Upper lobe of right lung (tissue), 1 donor: Measurements from ENCODE around the gene RALGPS2. TPM values are rescaled to one million over a fixed set of nuclear protein-coding genes. Genes with fewer than 3 reads are reported as not detected.
"Not testable (repeated sequence)": the region's sequence is repeated elsewhere in the genome, so short reads cannot be mapped to it uniquely, and the experiment has no call there.

Source experiments
- ATAC-seq: fragments of 200-7000 bp; cut with Tn5 transposase; one replicate; pipeline ENCODE4 v1.9.1; 2020; ENCODE audit warnings: mild to moderate bottlenecking, moderate library complexity
- DNase-seq: peaks from one replicate; pipeline ENCODE4 v3.0.0-alpha.2; 2020
- H3K27ac ChIP-seq: fragments of 200-600 bp; one replicate; pipeline ENCODE4 v1.8.0; 2022
- H3K27me3 ChIP-seq: fragments of 200-600 bp; one replicate; pipeline ENCODE4 v1.8.0; 2022; ENCODE audit warnings: mild to moderate bottlenecking
- H3K36me3 ChIP-seq: fragments of 200-600 bp; one replicate; pipeline ENCODE4 v1.8.0; 2022
- H3K4me1 ChIP-seq: fragments of 200-600 bp; one replicate; pipeline ENCODE4 v1.8.0; 2022
- H3K4me3 ChIP-seq: fragments of 200-600 bp; one replicate; pipeline ENCODE4 v1.8.0; 2022; ENCODE audit warnings: mild to moderate bottlenecking
- H3K9me3 ChIP-seq: fragments of 200-600 bp; one replicate; pipeline ENCODE4 v1.8.0; 2022
- intact Hi-C: fragments of 100-400 bp; cut with DNase I; formaldehyde crosslinking; loops from one replicate; pipeline ENCODE4 v1.11.0; 2022
- total RNA-seq: library from RNA; stranded (reverse); fragmentation: NEBNext Ultra II Directional; extraction: Animal tissue kit (Norgen Biotek cat#: 25700); gene quantifications from one replicate; pipeline ENCODE4 v1.2.1, GENCODE V29; 2021
- TF ChIP-seq, protein P1 (sequence below): fragments of 200-600 bp; IDR thresholded peaks from one replicate; pipeline ENCODE4 v1.8.0; 2022; ENCODE audit warnings: antibody characterized with exemption
- donor health status: DM: no; HTN: yes; CAD: no; lungs with severe emphysema.

Gene RALGPS2
- total RNA-seq, 1 donor from 2014 or later: 5.3 TPM

DNA sequence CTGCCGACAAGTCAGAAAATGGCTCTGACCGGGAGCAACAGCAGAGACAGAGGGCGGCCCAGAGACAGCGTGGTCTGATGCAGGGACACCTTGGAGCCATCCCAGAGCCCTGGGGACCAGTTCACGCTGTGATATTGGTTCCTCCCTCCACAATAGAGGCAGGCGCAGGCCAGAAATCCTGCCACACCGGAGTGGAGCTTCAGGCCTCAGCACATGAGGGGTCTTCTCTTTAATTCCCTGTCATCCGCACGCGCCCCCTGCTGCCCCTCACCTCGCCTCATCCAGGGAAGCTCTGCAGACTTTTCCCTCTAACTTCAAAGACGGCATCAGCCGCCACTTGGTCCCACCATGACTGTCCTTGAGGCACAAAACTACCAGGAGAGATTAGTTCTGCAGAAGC is 221.4 kb downstream of the RALGPS2 start:
- no peak for ATAC-seq
- TF ChIP-seq, protein P1, sequence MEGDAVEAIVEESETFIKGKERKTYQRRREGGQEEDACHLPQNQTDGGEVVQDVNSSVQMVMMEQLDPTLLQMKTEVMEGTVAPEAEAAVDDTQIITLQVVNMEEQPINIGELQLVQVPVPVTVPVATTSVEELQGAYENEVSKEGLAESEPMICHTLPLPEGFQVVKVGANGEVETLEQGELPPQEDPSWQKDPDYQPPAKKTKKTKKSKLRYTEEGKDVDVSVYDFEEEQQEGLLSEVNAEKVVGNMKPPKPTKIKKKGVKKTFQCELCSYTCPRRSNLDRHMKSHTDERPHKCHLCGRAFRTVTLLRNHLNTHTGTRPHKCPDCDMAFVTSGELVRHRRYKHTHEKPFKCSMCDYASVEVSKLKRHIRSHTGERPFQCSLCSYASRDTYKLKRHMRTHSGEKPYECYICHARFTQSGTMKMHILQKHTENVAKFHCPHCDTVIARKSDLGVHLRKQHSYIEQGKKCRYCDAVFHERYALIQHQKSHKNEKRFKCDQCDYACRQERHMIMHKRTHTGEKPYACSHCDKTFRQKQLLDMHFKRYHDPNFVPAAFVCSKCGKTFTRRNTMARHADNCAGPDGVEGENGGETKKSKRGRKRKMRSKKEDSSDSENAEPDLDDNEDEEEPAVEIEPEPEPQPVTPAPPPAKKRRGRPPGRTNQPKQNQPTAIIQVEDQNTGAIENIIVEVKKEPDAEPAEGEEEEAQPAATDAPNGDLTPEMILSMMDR: no peak
- no peaks in the 10 kb centered on the region for H3K27me3 ChIP-seq
- DNase-seq: no peak
- H3K36me3 ChIP-seq: no peaks in the 10 kb centered on the region
- H3K4me3 ChIP-seq: no peak overlapping the region
- intact Hi-C loops: no loop called here
- H3K4me1 ChIP-seq: no peaks in the 10 kb centered on the region
- no peaks in the 10 kb centered on the region for H3K9me3 ChIP-seq
- no peak overlapping the region for H3K27ac ChIP-seq

DNA sequence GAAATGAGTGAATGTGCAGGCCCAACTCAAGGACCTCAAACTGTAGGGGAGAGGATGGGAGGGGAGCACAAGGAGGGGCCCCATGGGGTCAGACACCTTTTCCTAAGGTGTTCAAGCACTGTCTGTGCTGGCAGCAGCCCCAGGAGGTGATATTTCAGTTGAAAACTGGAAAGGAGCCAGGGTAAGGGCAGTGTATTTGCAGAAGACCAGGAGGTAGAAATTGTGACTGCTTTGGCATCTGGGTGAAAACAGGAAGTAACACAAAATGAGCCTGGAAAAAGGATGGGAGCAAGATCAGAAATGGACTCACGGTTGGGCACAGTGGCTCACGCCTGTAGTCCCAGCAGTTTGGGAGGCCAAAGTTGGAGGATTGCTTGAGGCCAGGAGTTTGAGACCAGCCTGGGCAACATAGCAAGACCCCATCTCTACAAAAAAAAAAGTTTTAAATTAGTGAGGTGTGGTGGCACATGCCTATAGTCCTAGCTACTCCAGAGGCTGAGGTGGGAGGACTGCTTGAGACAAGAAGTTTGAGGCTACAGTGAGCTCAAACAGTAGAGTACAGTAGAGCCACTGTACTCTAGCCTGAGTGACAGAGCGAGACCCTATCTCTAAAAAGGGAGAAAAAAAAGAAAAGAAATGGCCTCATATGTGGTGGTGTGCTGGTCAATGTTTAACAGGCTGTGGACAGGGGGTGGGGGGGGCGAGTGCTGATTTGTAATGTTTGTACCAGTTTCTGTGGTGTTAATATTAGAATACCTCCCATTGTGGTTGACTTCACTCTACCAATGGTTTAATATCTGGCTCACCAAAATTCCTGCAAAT is 222.0 kb downstream of the RALGPS2 start:
- intact Hi-C loops: no loop called here
- Histone ChIP-seq H3K27ac (no peak overlapping the region), H3K36me3 (no peaks in the 10 kb centered on the region), H3K9me3 (no peaks in the 10 kb centered on the region), H3K4me3 (no peak overlapping the region), H3K27me3 (no peaks in the 10 kb centered on the region), H3K4me1 (no peaks in the 10 kb centered on the region)
- TF ChIP-seq, protein P1: no peak
- DNase-seq: no peak
- no peak for ATAC-seq

DNA sequence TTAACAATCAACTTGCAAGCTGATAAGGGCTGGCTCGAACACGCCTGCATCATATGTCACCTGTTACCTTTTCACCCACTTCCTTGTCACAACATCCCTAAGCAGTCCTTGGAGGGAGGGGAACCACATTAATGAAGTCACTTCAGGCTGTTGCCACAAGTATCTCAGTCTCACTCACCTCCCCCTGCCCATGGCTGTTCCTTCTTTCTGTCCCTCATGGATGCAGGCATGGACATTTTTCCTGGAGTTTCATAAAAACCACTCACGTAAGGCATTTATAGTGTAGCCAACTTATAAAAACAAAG is 222.6 kb downstream of the RALGPS2 start:
- no peak overlapping the region for H3K27ac ChIP-seq
- H3K4me1 ChIP-seq: no peaks in the 10 kb centered on the region
- DNase-seq (no peak), ATAC-seq (no peak)
- TF ChIP-seq, protein P1: no peak
- H3K4me3 ChIP-seq: no peak overlapping the region
- H3K9me3 ChIP-seq: no peaks in the 10 kb centered on the region
- H3K36me3 ChIP-seq: no peaks in the 10 kb centered on the region
- intact Hi-C loops: no loop called here
- H3K27me3 ChIP-seq: no peaks in the 10 kb centered on the region

DNA sequence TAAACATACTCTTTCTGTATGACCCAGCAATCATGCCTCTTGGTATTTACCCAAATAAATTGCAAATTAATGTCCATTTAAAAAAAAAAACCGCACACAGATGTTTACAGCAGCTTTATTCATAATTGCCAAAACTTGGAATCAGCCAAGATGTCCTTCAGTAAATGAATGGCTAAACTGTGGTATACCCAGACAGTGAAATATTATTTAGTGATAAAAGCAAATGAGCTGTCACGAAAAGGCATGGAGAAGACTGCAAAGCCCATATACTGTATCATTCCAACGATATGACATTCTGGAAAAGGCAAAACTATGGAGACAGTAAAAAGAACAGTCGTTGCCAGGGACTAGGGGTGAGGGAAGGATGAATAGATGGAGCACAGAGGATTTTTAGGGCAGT is 223.6 kb downstream of the RALGPS2 start:
- Histone ChIP-seq H3K4me3 (no peak overlapping the region), H3K27ac (no peak overlapping the region), H3K36me3 (no peaks in the 10 kb centered on the region), H3K27me3 (no peaks in the 10 kb centered on the region), H3K4me1 (no peaks in the 10 kb centered on the region), H3K9me3 (no peaks in the 10 kb centered on the region)
- DNase-seq (no peak), ATAC-seq (no peak)
- intact Hi-C loops: no loop called here
- TF ChIP-seq, protein P1: no peak

DNA sequence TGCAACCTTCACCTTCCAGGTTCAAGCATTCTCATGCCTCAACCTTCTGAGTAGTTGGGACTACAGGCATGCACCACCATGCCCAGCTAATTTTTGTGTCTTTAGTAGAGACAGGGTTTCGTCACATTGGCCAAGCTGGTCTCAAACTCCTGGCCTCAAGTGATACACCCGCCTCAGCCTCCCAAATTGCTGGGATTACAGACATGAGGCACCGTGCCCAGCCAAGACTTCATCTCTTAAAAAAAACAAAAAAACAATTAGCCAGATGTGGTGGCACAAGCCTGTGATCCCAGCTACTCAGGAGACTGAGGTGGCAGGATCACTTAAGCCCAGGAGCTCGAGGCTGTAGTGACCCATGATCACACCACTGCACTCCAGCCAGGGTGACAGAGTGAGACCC is 224.8 kb downstream of the RALGPS2 start:
- H3K36me3 ChIP-seq, H3K4me3 ChIP-seq, H3K9me3 ChIP-seq, H3K4me1 ChIP-seq, DNase-seq, ATAC-seq, H3K27me3 ChIP-seq, H3K27ac ChIP-seq, intact Hi-C loops: not testable (repeated sequence)

DNA sequence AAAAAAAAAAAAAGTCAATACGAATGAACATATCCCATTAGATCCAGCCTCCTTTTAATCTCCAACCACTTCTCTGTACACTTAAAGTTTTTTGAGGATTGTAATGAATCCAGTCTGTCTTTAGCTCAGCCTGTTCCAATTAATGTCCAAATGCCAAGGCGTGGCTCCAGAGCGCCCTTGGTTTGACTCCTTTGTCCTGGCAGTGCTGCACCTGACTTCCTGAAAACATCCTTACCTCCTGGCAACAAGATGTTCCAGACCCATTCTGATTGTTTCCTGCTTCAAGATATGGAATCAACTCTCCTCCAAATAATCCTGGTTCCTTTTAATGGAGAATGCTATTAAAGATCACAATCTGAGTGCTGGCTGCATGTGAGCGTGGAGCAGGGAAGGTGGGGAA is 226.6 kb downstream of the RALGPS2 start:
- intact Hi-C loops: no loop called here
- ATAC-seq (no peak), DNase-seq (no peak)
- Histone ChIP-seq H3K36me3 (no peaks in the 10 kb centered on the region), H3K4me3 (no peak overlapping the region), H3K27me3 (no peaks in the 10 kb centered on the region), H3K27ac (no peak overlapping the region), H3K4me1 (no peaks in the 10 kb centered on the region), H3K9me3 (no peaks in the 10 kb centered on the region)
- TF ChIP-seq, protein P1: no peak
